Mesodermal cell (in vitro differentiated cells): ENCODE measurements around the gene KRTAP9-7.

Source experiments
- H3K27ac ChIP-seq: 2 replicates; pipeline ENCODE4 v1.7.0; 2013; ENCODE audit warnings: mild to moderate bottlenecking, low read depth, low read length, moderate library complexity; ENCODE audit not compliant: severe bottlenecking
- H3K36me3 ChIP-seq: 2 replicates; pipeline ENCODE4 v1.7.1; 2013; ENCODE audit warnings: mild to moderate bottlenecking, low read length, moderate library complexity; ENCODE audit not compliant: control insufficient read depth, insufficient read depth
- H3K4me1 ChIP-seq: one replicate; pipeline ENCODE4 v1.7.1; 2013; ENCODE audit warnings: mild to moderate bottlenecking, low read length; ENCODE audit not compliant: insufficient read depth, control insufficient read depth, poor library complexity, severe bottlenecking
- H3K4me3 ChIP-seq: 2 replicates; pipeline ENCODE4 v1.7.0; 2013; ENCODE audit warnings: low read length, control low read depth, mild to moderate bottlenecking; ENCODE audit not compliant: insufficient read depth, poor library complexity, severe bottlenecking; ENCODE audit errors: extremely low read depth
- H3K9me3 ChIP-seq: 2 replicates; pipeline ENCODE4 v1.7.1; 2013; ENCODE audit warnings: mild to moderate bottlenecking, low read length, moderate library complexity; ENCODE audit not compliant: control insufficient read depth
- WGBS, 2 experiments: methylation state at CpG; one replicate each; pipeline ENCODE4 v1.1.5; 2013; ENCODE audit warnings: missing lambda C conversion rate in 2 of 2; ENCODE audit not compliant: insufficient coverage in 2 of 2; 5-methylcytosine and 5-hydroxymethylcytosine counted together

KRTAP9-7 gene

GRCh38 chr17:41304091-41304490 lies 28.6 kb downstream of the KRTAP9-7 start:
- no peak overlapping the region for H3K27ac ChIP-seq
- 50 to 94% methylated on average over 2 to 6 of the region's 12 CpGs for WGBS, 2 experiments
- H3K4me3 ChIP-seq, result no peak overlapping the region
- H3K4me1 ChIP-seq, result no peaks in the 10 kb centered on the region
- no peaks in the 10 kb centered on the region for H3K9me3 ChIP-seq
- H3K36me3 ChIP-seq, result no peaks in the 10 kb centered on the region

GRCh38 chr17:41307647-41308046 lies 32.1 kb downstream of the KRTAP9-7 start:
- Histone ChIP-seq H3K9me3 (no peaks in the 10 kb centered on the region), H3K36me3 (no peaks in the 10 kb centered on the region), H3K4me1 (no peaks in the 10 kb centered on the region), H3K27ac (no peak overlapping the region), H3K4me3 (no peak overlapping the region)
- WGBS, 2 experiments, result 92 to 93% methylated on average over 8 to 9 of the region's 9 CpGs

- H3K36me3 ChIP-seq, result no peaks in the 10 kb centered on the region
- no peak overlapping the region for H3K27ac ChIP-seq
- H3K4me3 ChIP-seq, result no peak overlapping the region
- no peaks in the 10 kb centered on the region for H3K4me1 ChIP-seq
- 86% methylated on average over 10 of the region's 10 CpGs for WGBS, 2 experiments
- H3K9me3 ChIP-seq, result no peaks in the 10 kb centered on the region
These were observed 32.9 kb downstream of the KRTAP9-7 start for GRCh38 chr17:41308251-41308917.

- Histone ChIP-seq H3K4me1 (no peaks in the 10 kb centered on the region), H3K4me3 (no peak within 1 kb of the TSS), H3K36me3 (no peaks in the 10 kb centered on the region), H3K27ac (no peak within 1 kb of the TSS), H3K9me3 (no peaks in the 10 kb centered on the region)
- WGBS, 2 experiments, result 87 to 88% methylated on average over 6 to 7 of the region's 7 CpGs
These were observed 33.4 kb downstream of the KRTAP9-7 start, which contains the start of gene KRTAP16-1 for GRCh38 chr17:41308918-41309359. TSS of gene KRTAP16-1 (minus strand) at chr17:41309309. CDS start at chr17:41309253, 56 bp downstream.

GRCh38 chr17:41311111-41311510 lies 35.6 kb downstream of the KRTAP9-7 start:
- Histone ChIP-seq H3K4me1 (no peaks in the 10 kb centered on the region), H3K4me3 (no peak overlapping the region), H3K9me3 (no peaks in the 10 kb centered on the region), H3K36me3 (no peaks in the 10 kb centered on the region), H3K27ac (no peak overlapping the region)
- 71 to 80% methylated on average over 1 of the region's 1 CpG for WGBS, 2 experiments

GRCh38 chr17:41315204-41315794 lies 39.8 kb downstream of the KRTAP9-7 start, which contains the start of gene KRTAP17-1:
TSS of gene KRTAP17-1 (minus strand) at chr17:41315710. CDS start at chr17:41315650, 60 bp downstream.
- H3K36me3 ChIP-seq, result no peaks in the 10 kb centered on the region

GRCh38 chr17:41315814-41316445 lies 40.4 kb downstream of the KRTAP9-7 start:
- H3K4me3 ChIP-seq, result no peak overlapping the region
- H3K27ac ChIP-seq, result no peak overlapping the region
- H3K36me3 ChIP-seq, result no peaks in the 10 kb centered on the region
- WGBS, 2 experiments, result 82 to 92% methylated on average over 10 to 13 of the region's 17 CpGs
- H3K9me3 ChIP-seq, result peaks cover 11% of the 10 kb centered on the region
- no peaks in the 10 kb centered on the region for H3K4me1 ChIP-seq

More at GRCh38 chr17:41315204-41315794, 39.8 kb downstream of the KRTAP9-7 start, which contains the start of gene KRTAP17-1:
- Histone ChIP-seq H3K4me1 (no peaks in the 10 kb centered on the region), H3K27ac (no peak within 1 kb of the TSS), H3K4me3 (no peak within 1 kb of the TSS), H3K9me3 (peaks cover 11% of the 10 kb centered on the region)
- 88 to 90% methylated on average over 11 to 18 of the region's 24 CpGs for WGBS, 2 experiments

- Histone ChIP-seq H3K36me3 (no peaks in the 10 kb centered on the region), H3K27ac (no peak overlapping the region), H3K4me3 (no peak overlapping the region), H3K4me1 (no peaks in the 10 kb centered on the region), H3K9me3 (peaks cover 11% of the 10 kb centered on the region)
- 32 to 71% methylated on average over 2 of the region's 2 CpGs for WGBS, 2 experiments
These were observed 42.7 kb downstream of the KRTAP9-7 start for GRCh38 chr17:41318231-41318630.

GRCh38 chr17:41322094-41322902 lies 46.8 kb downstream of the KRTAP9-7 start:
- Histone ChIP-seq H3K4me1 (no peaks in the 10 kb centered on the region), H3K9me3 (peaks cover 11% of the 10 kb centered on the region), H3K4me3 (no peak overlapping the region), H3K27ac (no peak overlapping the region), H3K36me3 (no peaks in the 10 kb centered on the region)
- WGBS, 2 experiments, result no CpG with 5 or more reads among the region's 5 CpGs
